Breast epithelium (tissue), 4 donors: Measurements from ENCODE around the gene CPAMD8. TPM values are rescaled to one million over a fixed set of nuclear protein-coding genes. Genes with fewer than 3 reads are reported as not detected.

ENCODE experiments used
- DNase-seq, 2 donors: peaks; one replicate each; pipeline ENCODE4 v3.0.0-alpha.2; 2019; ENCODE audit warnings: low spot score in 2 of 2
- H3K27ac ChIP-seq, 2 donors: fragments of 200-600 bp; sonication (generic) in 1 of 2; one replicate each; pipeline ENCODE4 v1.5.1; 2016 to 2019; ENCODE audit warnings: mild to moderate bottlenecking in 1 of 2
- H3K27me3 ChIP-seq, 2 donors: fragments of 200-600 bp; sonication (generic) in 1 of 2; one replicate each; pipeline versions ENCODE4 v1.5.1 to v1.6.0; 2017 to 2019; ENCODE audit warnings: control low read depth in 1 of 2, mild to moderate bottlenecking in 1 of 2
- H3K36me3 ChIP-seq: fragments of 200-600 bp; one replicate; pipeline ENCODE4 v1.5.1; 2019
- H3K4me1 ChIP-seq, 2 donors: fragments of 200-600 bp; sonication (generic); one replicate each; pipeline ENCODE4 v1.5.1; 2016 to 2019; ENCODE audit warnings: control low read depth in 1 of 2
- H3K4me3 ChIP-seq, 3 donors: fragments of 200-600 bp; sonication (generic); 1 replicate in 2 of 3; 2 replicates in 1 of 3; pipeline ENCODE4 v1.5.1; 2016 to 2019; ENCODE audit warnings: mild to moderate bottlenecking in 3 of 3, moderate library complexity in 2 of 3
- H3K9me3 ChIP-seq, 2 donors: fragments of 200-600 bp; sonication (generic) in 1 of 2; one replicate each; pipeline ENCODE4 v1.5.1; 2016 to 2019; ENCODE audit warnings: control low read depth in 1 of 2
- CTCF ChIP-seq, 3 donors: fragments of 450-650 bp; IDR thresholded peaks; one replicate each; pipeline ENCODE4 v1.5.1; 2016 to 2017; ENCODE audit warnings: antibody characterized with exemption in 3 of 3, mild to moderate bottlenecking in 3 of 3, moderate library complexity in 3 of 3
- POLR2A ChIP-seq: fragments of 450-650 bp; IDR thresholded peaks from one replicate; pipeline ENCODE4 v1.6.1; 2016; ENCODE audit warnings: antibody characterized with exemption, mild to moderate bottlenecking, moderate library complexity
- POLR2AphosphoS5 ChIP-seq, 3 donors: sonication (generic); formaldehyde crosslinking; IDR thresholded peaks; one replicate each; pipeline ENCODE4 v1.6.1; 2017; ENCODE audit warnings: antibody characterized with exemption in 3 of 3
- intact Hi-C: fragments of 100-400 bp; cut with DNase I; formaldehyde crosslinking; loops from one replicate; pipeline ENCODE4 v1.15.1; 2023; ENCODE audit warnings: low total_unique reads
- total RNA-seq, 3 donors: library from RNA; depleted of rRNA; stranded (reverse); fragments of >200 nt; gene quantifications; one replicate each; pipeline ENCODE4 v1.1.0, GENCODE V29; 2016

Gene CPAMD8
- total RNA-seq, 3 donors from 2014 or later: 9.5 to 24.0 (median 20.2) TPM

GRCh38 chr19:16904599-16904998, 122.0 kb downstream of the CPAMD8 start:
- H3K27me3 ChIP-seq: no peaks in the 10 kb centered on the region
- H3K4me1 ChIP-seq: no peaks in the 10 kb centered on the region
- intact Hi-C loops: no loop called here
- H3K9me3 ChIP-seq: no peaks in the 10 kb centered on the region
- DNase-seq: no peak
- TF ChIP-seq POLR2A: no peak
- no peak for TF ChIP-seq POLR2AphosphoS5 (IDR thresholded peaks at IDR 0.05)
- no peak for TF ChIP-seq CTCF (IDR thresholded peaks at IDR 0.05)
- H3K4me3 ChIP-seq: no peak overlapping the region
- H3K36me3 ChIP-seq: no peaks in the 10 kb centered on the region
- H3K27ac ChIP-seq: no peak overlapping the region

GRCh38 chr19:16903347-16903746, 123.3 kb downstream of the CPAMD8 start:
- DNase-seq: no peak
- Histone ChIP-seq H3K27ac (no peak overlapping the region), H3K36me3 (no peaks in the 10 kb centered on the region), H3K9me3 (no peaks in the 10 kb centered on the region), H3K27me3 (no peaks in the 10 kb centered on the region), H3K4me3 (no peak overlapping the region), H3K4me1 (no peaks in the 10 kb centered on the region)
- intact Hi-C loops: no loop called here
- TF ChIP-seq POLR2A (no peak), CTCF (IDR thresholded peaks at IDR 0.05) (no peak)

- no peak overlapping the region for H3K27ac ChIP-seq
- H3K4me3 ChIP-seq: no peak overlapping the region
- H3K36me3 ChIP-seq: no peaks in the 10 kb centered on the region
- no peak for TF ChIP-seq POLR2AphosphoS5 (IDR thresholded peaks at IDR 0.05)
- no peak for TF ChIP-seq CTCF (IDR thresholded peaks at IDR 0.05)
- TF ChIP-seq POLR2A: no peak
- no peaks in the 10 kb centered on the region for H3K27me3 ChIP-seq
- no peak for DNase-seq
- intact Hi-C loops: no loop called here
- H3K4me1 ChIP-seq: no peaks in the 10 kb centered on the region
- no peaks in the 10 kb centered on the region for H3K9me3 ChIP-seq
These were observed 124.1 kb downstream of the CPAMD8 start for GRCh38 chr19:16902545-16902944.

GRCh38 chr19:16901491-16902175, 125.0 kb downstream of the CPAMD8 start:
- H3K36me3 ChIP-seq: no peaks in the 10 kb centered on the region
- no peaks in the 10 kb centered on the region for H3K9me3 ChIP-seq
- no peaks in the 10 kb centered on the region for H3K27me3 ChIP-seq
- DNase-seq: no peak
- H3K27ac ChIP-seq: no peak overlapping the region
- TF ChIP-seq CTCF (IDR thresholded peaks at IDR 0.05) (no peak), POLR2AphosphoS5 (IDR thresholded peaks at IDR 0.05) (no peak), POLR2A (no peak)
- intact Hi-C loops: no loop called here
- H3K4me1 ChIP-seq: no peaks in the 10 kb centered on the region
- H3K4me3 ChIP-seq: no peak overlapping the region

GRCh38 chr19:16899566-16900075, 127.0 kb downstream of the CPAMD8 start:
- no peak for DNase-seq
- H3K27me3 ChIP-seq: no peaks in the 10 kb centered on the region
- H3K4me3 ChIP-seq: no peak overlapping the region
- intact Hi-C loops: no loop called here
- no peak overlapping the region for H3K27ac ChIP-seq
- no peaks in the 10 kb centered on the region for H3K9me3 ChIP-seq
- H3K36me3 ChIP-seq: no peaks in the 10 kb centered on the region
- no peaks in the 10 kb centered on the region for H3K4me1 ChIP-seq
- no peak for TF ChIP-seq POLR2AphosphoS5 (IDR thresholded peaks at IDR 0.05)
- TF ChIP-seq POLR2A: no peak
- TF ChIP-seq CTCF (IDR thresholded peaks at IDR 0.05): peak; percentile 24 to 41 (median 38)
